ENCODE results near the gene ACADVL. TPM values are rescaled to one million over a fixed set of nuclear protein-coding genes. Genes with fewer than 3 reads are reported as not detected.

The ACADVL gene
- total and polyA plus RNA-seq, 4 donors: 158 to 774 (median 545) TPM

DNA sequence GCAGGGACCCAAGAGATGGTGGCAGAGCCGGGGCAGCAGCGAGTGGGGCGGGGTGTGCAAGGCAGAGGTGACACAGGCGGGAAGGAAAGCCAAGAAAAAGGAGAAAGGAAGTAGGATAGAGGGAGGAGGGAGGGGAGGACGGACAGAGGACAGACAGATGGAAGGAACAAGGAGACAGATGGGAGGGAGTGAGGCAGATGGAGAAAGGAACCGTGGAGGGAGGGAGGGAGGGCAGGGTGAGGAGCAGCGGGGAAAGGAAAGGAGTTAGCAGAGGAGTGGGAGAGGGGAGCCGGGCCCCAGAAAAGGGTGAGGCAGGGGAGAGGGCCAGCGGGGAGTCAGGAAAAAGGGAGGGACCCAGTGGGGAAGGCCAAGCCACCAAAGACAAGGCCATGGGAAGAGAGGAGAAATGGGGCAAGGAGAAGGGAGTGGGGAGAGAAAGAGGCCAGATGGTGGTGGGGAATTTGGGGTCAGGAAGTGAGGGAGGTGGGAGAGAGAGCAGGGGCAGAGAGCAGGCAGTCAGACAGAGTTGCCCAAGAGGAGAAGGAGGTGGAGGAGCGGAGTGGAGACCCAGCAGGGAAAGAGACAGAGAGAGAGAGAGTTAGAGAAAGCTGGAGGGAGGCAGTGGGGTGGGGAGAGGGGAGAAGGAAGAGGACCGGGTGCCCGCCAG, 27.3 kb upstream of the ACADVL start:
- DNase-seq (no peak), ATAC-seq (ENCODE audit: insufficient read depth, low FRiP score) (no peak)
- TF ChIP-seq, protein P1, sequence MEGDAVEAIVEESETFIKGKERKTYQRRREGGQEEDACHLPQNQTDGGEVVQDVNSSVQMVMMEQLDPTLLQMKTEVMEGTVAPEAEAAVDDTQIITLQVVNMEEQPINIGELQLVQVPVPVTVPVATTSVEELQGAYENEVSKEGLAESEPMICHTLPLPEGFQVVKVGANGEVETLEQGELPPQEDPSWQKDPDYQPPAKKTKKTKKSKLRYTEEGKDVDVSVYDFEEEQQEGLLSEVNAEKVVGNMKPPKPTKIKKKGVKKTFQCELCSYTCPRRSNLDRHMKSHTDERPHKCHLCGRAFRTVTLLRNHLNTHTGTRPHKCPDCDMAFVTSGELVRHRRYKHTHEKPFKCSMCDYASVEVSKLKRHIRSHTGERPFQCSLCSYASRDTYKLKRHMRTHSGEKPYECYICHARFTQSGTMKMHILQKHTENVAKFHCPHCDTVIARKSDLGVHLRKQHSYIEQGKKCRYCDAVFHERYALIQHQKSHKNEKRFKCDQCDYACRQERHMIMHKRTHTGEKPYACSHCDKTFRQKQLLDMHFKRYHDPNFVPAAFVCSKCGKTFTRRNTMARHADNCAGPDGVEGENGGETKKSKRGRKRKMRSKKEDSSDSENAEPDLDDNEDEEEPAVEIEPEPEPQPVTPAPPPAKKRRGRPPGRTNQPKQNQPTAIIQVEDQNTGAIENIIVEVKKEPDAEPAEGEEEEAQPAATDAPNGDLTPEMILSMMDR (IDR thresholded peaks at IDR 0.05; ENCODE audit: control extremely low read depth, extremely low read depth): no peak
- peaks cover 0 to 37% (median 26%) of the 10 kb centered on the region in 4 donors for H3K36me3 ChIP-seq (ENCODE audit: control insufficient read depth in 4 of 4, insufficient read depth in 4 of 4, low read length in 4 of 4)
- no peaks in the 10 kb centered on the region for H3K27me3 ChIP-seq (ENCODE audit: control insufficient read depth in 3 of 3, insufficient read depth in 3 of 3, low read length in 2 of 3)
- 81 to 82% methylated on average over 10 to 12 of the region's 12 CpGs for WGBS, 2 donors
- no peak overlapping the region for H3K27ac ChIP-seq (ENCODE audit: low read depth in 1 of 2, low read length in 1 of 2)
- H3K4me1 ChIP-seq (ENCODE audit: control insufficient read depth in 5 of 5, insufficient read depth in 5 of 5, low read length in 5 of 5): no peaks in the 10 kb centered on the region
- no peak overlapping the region for H3K9ac ChIP-seq (ENCODE audit: insufficient read depth in 1 of 2, low read length in 2 of 2)
- H3K4me3 ChIP-seq: no peak overlapping the region
- no peaks in the 10 kb centered on the region for H3K9me3 ChIP-seq (ENCODE audit: control insufficient read depth in 4 of 4, insufficient read depth in 3 of 4, low read length in 3 of 4)

- peaks cover 0 to 41% (median 29%) of the 10 kb centered on the region in 4 donors for H3K36me3 ChIP-seq (ENCODE audit: control insufficient read depth in 4 of 4, insufficient read depth in 4 of 4, low read length in 4 of 4)
- no peak for ATAC-seq (ENCODE audit: insufficient read depth, low FRiP score)
- H3K9me3 ChIP-seq (ENCODE audit: control insufficient read depth in 4 of 4, insufficient read depth in 3 of 4, low read length in 3 of 4): no peaks in the 10 kb centered on the region
- WGBS, 2 donors: 94 to 98% methylated on average over 12 of the region's 12 CpGs
- H3K27ac ChIP-seq (ENCODE audit: low read depth in 1 of 2, low read length in 1 of 2): no peak overlapping the region
- no peak overlapping the region for H3K4me3 ChIP-seq
- no peaks in the 10 kb centered on the region for H3K27me3 ChIP-seq (ENCODE audit: control insufficient read depth in 3 of 3, insufficient read depth in 3 of 3, low read length in 2 of 3)
- no peak for DNase-seq
- H3K4me1 ChIP-seq (ENCODE audit: control insufficient read depth in 5 of 5, insufficient read depth in 5 of 5, low read length in 5 of 5): no peaks in the 10 kb centered on the region
- no peak overlapping the region for H3K9ac ChIP-seq (ENCODE audit: insufficient read depth in 1 of 2, low read length in 2 of 2)
- TF ChIP-seq, protein P1 (IDR thresholded peaks at IDR 0.05; ENCODE audit: control extremely low read depth, extremely low read depth): no peak
Measured at GRCh38 chr17:7195971-7196370, 23.8 kb upstream of the ACADVL start.

DNA sequence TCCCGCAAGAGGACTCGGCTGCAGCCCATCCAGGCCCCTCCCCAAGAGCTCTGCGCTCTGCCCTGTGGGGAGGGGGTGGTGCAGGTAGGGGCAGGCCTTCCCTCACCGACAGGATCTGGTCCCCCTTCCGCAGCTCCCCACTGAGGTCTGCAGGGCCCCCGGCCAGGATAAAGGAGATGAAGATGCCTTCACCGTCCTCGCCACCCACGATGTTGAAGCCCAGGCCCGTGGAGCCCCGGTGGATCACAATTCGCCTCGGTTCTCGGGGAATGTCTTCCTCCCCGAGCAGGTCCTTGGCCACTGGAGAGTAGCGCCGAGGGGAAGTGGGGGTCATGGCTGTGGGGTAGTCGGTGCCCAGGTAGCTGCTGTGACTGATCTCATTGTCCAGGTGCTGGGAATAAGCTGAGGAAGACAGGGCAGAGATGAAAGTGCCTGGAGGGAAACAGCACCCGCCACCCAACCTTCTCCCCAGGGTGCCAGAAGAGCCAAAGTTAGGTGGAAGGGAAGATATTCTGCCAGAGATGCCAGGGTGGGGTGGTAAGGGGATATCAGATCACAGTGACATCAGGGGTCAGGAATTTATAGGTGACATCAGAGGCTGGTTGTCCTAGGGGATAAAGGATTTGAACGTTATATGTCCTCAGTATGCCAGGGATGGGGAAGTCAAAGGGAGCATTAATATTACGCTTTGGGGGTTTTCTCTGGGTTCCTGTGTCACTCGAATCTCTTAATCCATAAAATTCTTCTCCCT, 22.9 kb upstream of the ACADVL start:
- Histone ChIP-seq H3K27me3 (ENCODE audit: control insufficient read depth in 3 of 3, insufficient read depth in 3 of 3, low read length in 2 of 3) (no peaks in the 10 kb centered on the region), H3K36me3 (ENCODE audit: control insufficient read depth in 4 of 4, insufficient read depth in 4 of 4, low read length in 4 of 4) (peaks cover 0 to 41% (median 29%) of the 10 kb centered on the region in 4 donors), H3K27ac (ENCODE audit: low read depth in 1 of 2, low read length in 1 of 2) (no peak overlapping the region), H3K4me1 (ENCODE audit: control insufficient read depth in 5 of 5, insufficient read depth in 5 of 5, low read length in 5 of 5) (no peaks in the 10 kb centered on the region), H3K4me3 (no peak overlapping the region), H3K9ac (ENCODE audit: insufficient read depth in 1 of 2, low read length in 2 of 2) (no peak overlapping the region), H3K9me3 (ENCODE audit: control insufficient read depth in 4 of 4, insufficient read depth in 3 of 4, low read length in 3 of 4) (no peaks in the 10 kb centered on the region)
- ATAC-seq (ENCODE audit: insufficient read depth, low FRiP score): no peak
- DNase-seq: no peak
- TF ChIP-seq, protein P1 (IDR thresholded peaks at IDR 0.05; ENCODE audit: control extremely low read depth, extremely low read depth): no peak
- 91 to 96% methylated on average over 22 of the region's 22 CpGs for WGBS, 2 donors
